HG02943 (cell line): ENCODE results near the gene NCEH1.
"Not testable (repeated sequence)": the region's sequence is repeated elsewhere in the genome, so short reads cannot be mapped to it uniquely, and the experiment has no call there.

Experiments
- ATAC-seq: cut with Tn5 transposase; IDR thresholded peaks from one replicate; pipeline ENCODE4 v1.9.1; 2021; ENCODE audit warnings: mild to moderate bottlenecking, low read depth, moderate library complexity; ENCODE audit not compliant: unreplicated experiment

The NCEH1 gene

GRCh38 chr3:172708921-172709773 is 1.7 kb downstream of the NCEH1 start:
- ATAC-seq, result no peak

- no peak for ATAC-seq
These were observed 2.9 kb downstream of the NCEH1 start for GRCh38 chr3:172707967-172708366.

- ATAC-seq, result no peak
These were observed 3.8 kb downstream of the NCEH1 start for GRCh38 chr3:172707030-172707429.

GRCh38 chr3:172705170-172705569 is 5.7 kb downstream of the NCEH1 start:
- ATAC-seq, result no peak

- ATAC-seq, result no peak
These were observed 6.9 kb downstream of the NCEH1 start for GRCh38 chr3:172704001-172704400.

- not testable (repeated sequence) for ATAC-seq
These were observed 8.1 kb downstream of the NCEH1 start for GRCh38 chr3:172702731-172703130.

- no peak for ATAC-seq
These were observed 8.6 kb downstream of the NCEH1 start for GRCh38 chr3:172702256-172702655.

GRCh38 chr3:172701751-172702150 is 9.1 kb downstream of the NCEH1 start:
- no peak for ATAC-seq

- no peak for ATAC-seq
These were observed 9.9 kb downstream of the NCEH1 start for GRCh38 chr3:172700936-172701455.

- no peak for ATAC-seq
These were observed 10.6 kb downstream of the NCEH1 start for GRCh38 chr3:172700256-172700655.

GRCh38 chr3:172699031-172699430 is 11.8 kb downstream of the NCEH1 start:
- ATAC-seq, result no peak

GRCh38 chr3:172698631-172699030 is 12.2 kb downstream of the NCEH1 start:
- no peak for ATAC-seq

- no peak for ATAC-seq
These were observed 13.3 kb downstream of the NCEH1 start for GRCh38 chr3:172697558-172697957.

- no peak for ATAC-seq
These were observed 14.5 kb downstream of the NCEH1 start for GRCh38 chr3:172696357-172696756.

- ATAC-seq, result no peak
These were observed 16.2 kb downstream of the NCEH1 start for GRCh38 chr3:172694573-172695246.

GRCh38 chr3:172692751-172693338 is 18.0 kb downstream of the NCEH1 start:
- ATAC-seq, result no peak

GRCh38 chr3:172690936-172691335 is 19.9 kb downstream of the NCEH1 start:
- ATAC-seq, result no peak

GRCh38 chr3:172688588-172688987 is 22.3 kb downstream of the NCEH1 start:
- ATAC-seq, result no peak

- ATAC-seq, result no peak
These were observed 23.4 kb downstream of the NCEH1 start for GRCh38 chr3:172687501-172687900.

- no peak for ATAC-seq
These were observed 25.3 kb downstream of the NCEH1 start for GRCh38 chr3:172685331-172686214.
